ENCODE data around the gene SDC3.
A peak's percentile ranks its signal among the peaks of the same experiment; 100 is the strongest.

The SDC3 gene

GRCh38 chr1:30877205-30877912 is 31.2 kb downstream of the SDC3 start:
- TF ChIP-seq REST (IDR thresholded peaks at IDR 0.05; ENCODE audit: insufficient replicate concordance, low read depth) (no peak), GABPA (IDR thresholded peaks at IDR 0.05; ENCODE audit: low read depth) (no peak), POLR2AphosphoS5 (IDR thresholded peaks at IDR 0.05; ENCODE audit: low read depth) (no peak), SPI1 (IDR thresholded peaks at IDR 0.05; ENCODE audit: borderline replicate concordance, low read depth) (no peak), CTCF (IDR thresholded peaks at IDR 0.05; ENCODE audit: insufficient read depth, low read length) (no peak)
- H3K27ac ChIP-seq (replicated peaks), result no peak overlapping the region
- no peak overlapping the region for H3K4me3 ChIP-seq (replicated peaks; ENCODE audit: insufficient read depth, low read length)
- DNase-seq (ENCODE audit: low read depth in 1 of 2, low spot score in 1 of 2), result peak in 1 of 2 experiments; percentile 15
- peaks cover 13% of the 10 kb centered on the region for H3K27me3 ChIP-seq (ENCODE audit: insufficient read depth, poor library complexity, severe bottlenecking)

- Histone ChIP-seq H3K27ac (replicated peaks) (no peak overlapping the region), H3K27me3 (ENCODE audit: insufficient read depth, poor library complexity, severe bottlenecking) (peaks cover 13% of the 10 kb centered on the region), H3K4me3 (replicated peaks; ENCODE audit: insufficient read depth, low read length) (no peak overlapping the region)
- TF ChIP-seq REST (IDR thresholded peaks at IDR 0.05; ENCODE audit: insufficient replicate concordance, low read depth), result no peak
- TF ChIP-seq SPI1 (IDR thresholded peaks at IDR 0.05; ENCODE audit: borderline replicate concordance, low read depth), result no peak
- no peak for TF ChIP-seq GABPA (IDR thresholded peaks at IDR 0.05; ENCODE audit: low read depth)
- TF ChIP-seq POLR2AphosphoS5 (IDR thresholded peaks at IDR 0.05; ENCODE audit: low read depth), result no peak
- no peak for TF ChIP-seq CTCF (IDR thresholded peaks at IDR 0.05; ENCODE audit: insufficient read depth, low read length)
- DNase-seq (ENCODE audit: low read depth in 1 of 2, low spot score in 1 of 2), result no peak
Observed at GRCh38 chr1:30876451-30877204, 31.9 kb downstream of the SDC3 start.

GRCh38 chr1:30875916-30876315 is 32.6 kb downstream of the SDC3 start:
- DNase-seq (ENCODE audit: low read depth in 1 of 2, low spot score in 1 of 2), result no peak

More at GRCh38 chr1:30875916-30876315, 32.6 kb downstream of the SDC3 start:
- TF ChIP-seq SPI1 (IDR thresholded peaks at IDR 0.05; ENCODE audit: borderline replicate concordance, low read depth), result no peak
- TF ChIP-seq GABPA (IDR thresholded peaks at IDR 0.05; ENCODE audit: low read depth), result no peak
- no peak for TF ChIP-seq REST (IDR thresholded peaks at IDR 0.05; ENCODE audit: insufficient replicate concordance, low read depth)
- TF ChIP-seq CTCF (IDR thresholded peaks at IDR 0.05; ENCODE audit: insufficient read depth, low read length), result no peak
- no peak for TF ChIP-seq POLR2AphosphoS5 (IDR thresholded peaks at IDR 0.05; ENCODE audit: low read depth)
- H3K27me3 ChIP-seq (ENCODE audit: insufficient read depth, poor library complexity, severe bottlenecking), result peaks cover 10% of the 10 kb centered on the region
- H3K4me3 ChIP-seq (replicated peaks; ENCODE audit: insufficient read depth, low read length), result no peak overlapping the region
- H3K27ac ChIP-seq (replicated peaks), result no peak overlapping the region

Measured in HL-60 (cell line).